A549 (cell line): ENCODE data around the gene HOXB4. TPM values are rescaled to one million over a fixed set of nuclear protein-coding genes. Genes with fewer than 3 reads are reported as not detected.

ENCODE experiments used
- ATAC-seq, 2 experiments: fragments of 200-7000 bp in 1 of 2; fragments of >200 bp in 1 of 2; cut with Nextera tagmentation in 1 of 2; cut with Tn5 transposase in 1 of 2; 3 replicates each; pipeline versions ENCODE4 v1.8.0 to v1.9.1; 2018 to 2020; ENCODE audit warnings: mild to moderate bottlenecking in 1 of 2, moderate library complexity in 1 of 2
- CTCF ChIA-PET: fragments of 300-600 bp; sonication (Branson Sonifier 250); formaldehyde crosslinking; extraction: SDS; loops from one replicate; lab custom pipeline; 2021; ENCODE audit warnings: antibody characterized with exemption, inconsistent platforms; lab: Yijun Ruan, JAX
- POLR2A ChIA-PET: fragments of 350-600 bp; formaldehyde crosslinking; extraction: SDS; loops from one replicate; lab custom pipeline; 2021; ENCODE audit warnings: antibody characterized with exemption, inconsistent platforms; lab: Yijun Ruan, JAX
- DNase-seq, 2 experiments: peaks; one replicate each; pipeline versions ENCODE4 v3.0.0 to v3.0.0-alpha.2; 2011 to 2016; ENCODE audit warnings: low read depth in 1 of 2, low spot score in 1 of 2
- FAIRE-seq: peaks from 2 replicates; lab custom pipeline; 2011; peaks lifted over from hg19 to GRCh38; lab: Jason Lieb, UNC
- H3K27ac ChIP-seq, 2 experiments: fragments of >200 bp; sonication (Bioruptor Twin); formaldehyde crosslinking; 3 replicates each; pipeline ENCODE4 v1.5.1; 2016 to 2017
- H3K4me1 ChIP-seq: fragments of >200 bp; sonication (Bioruptor Twin); formaldehyde crosslinking; 3 replicates; pipeline ENCODE4 v1.6.1; 2016
- H3K4me2 ChIP-seq: fragments of >200 bp; sonication (Bioruptor Twin); formaldehyde crosslinking; 3 replicates; pipeline ENCODE4 v1.6.1; 2016
- H3K4me3 ChIP-seq: fragments of >200 bp; sonication (Bioruptor Twin); formaldehyde crosslinking; 3 replicates; pipeline ENCODE4 v1.5.1; 2016
- H3K9me3 ChIP-seq: fragments of >200 bp; sonication (Bioruptor Twin); formaldehyde crosslinking; 3 replicates; pipeline ENCODE4 v1.6.1; 2016
- ATOH8 ChIP-seq: fragments of 250-450 bp; sonication (Bioruptor Pico); IDR thresholded peaks from 2 replicates; pipeline ENCODE4 v1.5.0; 2020; ENCODE audit warnings: low read depth, mild to moderate bottlenecking, moderate library complexity
- BHLHE40 ChIP-seq: IDR thresholded peaks from 2 replicates; pipeline ENCODE4 v1.6.1; 2012; ENCODE audit warnings: low read depth, low read length, inconsistent platforms
- CBX2 ChIP-seq: fragments of 200-600 bp; sonication (generic); IDR thresholded peaks from 2 replicates; pipeline ENCODE4 v1.6.1; 2016; ENCODE audit warnings: low read depth, mild to moderate bottlenecking, borderline replicate concordance
- CBX8 ChIP-seq: fragments of 200-600 bp; sonication (generic); IDR thresholded peaks from 2 replicates; pipeline ENCODE4 v1.6.1; 2016
- CEBPB ChIP-seq, 2 experiments: fragments of >200 bp in 1 of 2; sonication (Bioruptor Twin) in 1 of 2; formaldehyde crosslinking in 1 of 2; IDR thresholded peaks; 2 replicates each; pipeline ENCODE4 v1.6.1; 2012 to 2016
- CHD2 ChIP-seq: fragments of 150-350 bp; IDR thresholded peaks from 2 replicates; pipeline ENCODE4 v1.6.1; 2014; ENCODE audit warnings: low read length; ENCODE audit not compliant: partially characterized antibody
- CHD4 ChIP-seq: fragments of 200-600 bp; sonication (generic); IDR thresholded peaks from 2 replicates; pipeline ENCODE4 v1.6.1; 2016; ENCODE audit warnings: antibody characterized with exemption, mild to moderate bottlenecking, borderline replicate concordance
- ELK1 ChIP-seq: fragments of 150-350 bp; IDR thresholded peaks from 2 replicates; pipeline ENCODE4 v1.6.1; 2014; ENCODE audit warnings: low read depth, mild to moderate bottlenecking, low read length
- ESRRA ChIP-seq: fragments of 150-350 bp; IDR thresholded peaks from 2 replicates; pipeline ENCODE4 v1.6.1; 2014; ENCODE audit warnings: mild to moderate bottlenecking, low read length, borderline replicate concordance
- FOSL2 ChIP-seq, 2 experiments: fragments of 450-650 bp in 1 of 2; fragments of >200 bp in 1 of 2; sonication (Bioruptor Twin) in 1 of 2; formaldehyde crosslinking; IDR thresholded peaks; 2 replicates each; pipeline versions ENCODE4 v1.5.0 to v1.6.1; 2016 to 2020; ENCODE audit warnings: mild to moderate bottlenecking in 1 of 2, moderate library complexity in 1 of 2
- FOXS1 ChIP-seq: fragments of 250-450 bp; sonication (Bioruptor Pico); IDR thresholded peaks from 2 replicates; pipeline ENCODE4 v1.5.0; 2020; ENCODE audit warnings: mild to moderate bottlenecking, moderate library complexity
- GATA3 ChIP-seq: IDR thresholded peaks from 2 replicates; pipeline ENCODE4 v1.6.1; 2012; ENCODE audit warnings: borderline replicate concordance
- HDAC2 ChIP-seq: fragments of 200-600 bp; sonication (generic); IDR thresholded peaks from 2 replicates; pipeline ENCODE4 v1.6.1; 2016
- HES2 ChIP-seq: fragments of >200 bp; sonication (Bioruptor Twin); formaldehyde crosslinking; IDR thresholded peaks from 2 replicates; pipeline ENCODE4 v1.6.1; 2016
- HOXA7 ChIP-seq: fragments of 250-450 bp; sonication (Bioruptor Pico); IDR thresholded peaks from 2 replicates; pipeline ENCODE4 v1.5.0; 2020; ENCODE audit warnings: mild to moderate bottlenecking, moderate library complexity
- HOXB5 ChIP-seq: fragments of 250-450 bp; sonication (Bioruptor Pico); IDR thresholded peaks from 2 replicates; pipeline ENCODE4 v1.5.0; 2020; ENCODE audit warnings: mild to moderate bottlenecking, moderate library complexity
- JUNB ChIP-seq: fragments of >200 bp; sonication (Bioruptor Twin); formaldehyde crosslinking; IDR thresholded peaks from 2 replicates; pipeline ENCODE4 v1.6.1; 2016
- KDM5A ChIP-seq: fragments of 200-600 bp; sonication (generic); IDR thresholded peaks from 2 replicates; pipeline ENCODE4 v1.6.1; 2016; ENCODE audit warnings: antibody characterized with exemption, mild to moderate bottlenecking
- MAFK ChIP-seq: fragments of 450-650 bp; IDR thresholded peaks from 2 replicates; pipeline ENCODE4 v1.6.1; 2014; ENCODE audit not compliant: partially characterized antibody
- NFE2L2 ChIP-seq: fragments of 150-350 bp; conservative IDR thresholded peaks from 2 replicates; pipeline ENCODE4 v1.6.1; 2014; ENCODE audit warnings: low read length
- PHF8 ChIP-seq: fragments of 200-600 bp; sonication (generic); IDR thresholded peaks from 2 replicates; pipeline ENCODE4 v1.6.1; 2016; ENCODE audit warnings: low read depth, mild to moderate bottlenecking, antibody characterized with exemption, moderate library complexity, borderline replicate concordance
- RARB ChIP-seq: fragments of 250-450 bp; sonication (Bioruptor Pico); IDR thresholded peaks from 2 replicates; pipeline ENCODE4 v1.8.0; 2021; ENCODE audit warnings: mild to moderate bottlenecking, moderate library complexity
- RNF2 ChIP-seq: fragments of 200-600 bp; sonication (generic); IDR thresholded peaks from 2 replicates; pipeline ENCODE4 v1.6.1; 2016; ENCODE audit warnings: low read depth, mild to moderate bottlenecking, antibody characterized with exemption, moderate library complexity, borderline replicate concordance
- SMC3 ChIP-seq: fragments of >200 bp; sonication (Bioruptor Twin); formaldehyde crosslinking; IDR thresholded peaks from 3 replicates; pipeline ENCODE4 v1.6.1; 2018; ENCODE audit warnings: inconsistent platforms
- SREBF2 ChIP-seq: fragments of 450-650 bp; IDR thresholded peaks from 2 replicates; pipeline ENCODE4 v1.6.1; 2014; ENCODE audit warnings: mild to moderate bottlenecking, moderate library complexity
- ZSCAN20 ChIP-seq: fragments of 250-450 bp; sonication (Bioruptor Pico); IDR thresholded peaks from 2 replicates; pipeline ENCODE4 v1.8.0; 2022; ENCODE audit warnings: mild to moderate bottlenecking, moderate library complexity
- WGBS: methylation state at CpG from one replicate; pipeline ENCODE4 v1.1.6; 2017; ENCODE audit errors: missing lambda C conversion rate; 5-methylcytosine and 5-hydroxymethylcytosine counted together
- polyA plus RNA-seq, 4 experiments: library from polyadenylated mRNA; depleted of rRNA in 3 of 4; stranded (reverse); fragments of >200 nt; fragmentation: RNase III in 1 of 4; extraction: RNeasy Plus Mini Kit Qiagen cat#74134 plus additional on column Dnase treatment in 1 of 4; gene quantifications; 2 replicates in 3 of 4; 3 replicates in 1 of 4; pipeline ENCODE4 v1.2.3, GENCODE V29; 2011 to 2017
- TF ChIP-seq, protein P1 (sequence below): IDR thresholded peaks from 2 replicates; pipeline ENCODE4 v1.6.1; 2012

Gene HOXB4
- polyA plus RNA-seq, 2 of the 4 experiments (the other 2 are of a cell fraction): 0.30 to 0.74 TPM

DNA sequence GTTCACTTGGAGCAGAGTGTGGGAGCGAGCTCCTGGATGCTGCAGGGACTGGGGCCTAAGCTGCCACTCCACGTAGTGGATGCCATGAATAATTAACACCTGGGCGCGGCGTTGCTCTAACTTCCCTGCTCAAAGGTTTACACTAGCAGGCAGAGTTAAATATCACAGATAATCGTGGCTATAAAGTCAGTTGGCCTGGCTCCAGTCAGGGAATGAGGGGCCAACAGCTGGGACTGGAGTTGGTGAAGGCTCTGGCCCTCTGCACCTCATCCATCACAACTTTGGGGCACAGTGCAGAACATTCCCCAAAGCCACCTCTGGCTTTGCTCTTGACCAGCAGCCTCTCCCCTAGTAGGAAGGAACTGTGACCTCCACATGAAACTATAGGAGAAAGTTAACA, 10.9 kb downstream of the HOXB4 start:
- FAIRE-seq (no peak), ATAC-seq (no peak), DNase-seq (no peak)
- POLR2A ChIA-PET: no interaction called here
- 50% methylated on average over 6 of the region's 6 CpGs for WGBS
- Histone ChIP-seq H3K9me3 (no peaks in the 10 kb centered on the region), H3K4me1 (peaks cover 7% of the 10 kb centered on the region; the same call in 1 of the 3 replicates), H3K4me2 (no peak overlapping the region), H3K4me3 (no peak overlapping the region), H3K27ac (no peak overlapping the region)
- CTCF ChIA-PET: interaction anchor here (0.6 to 2.6 kb wide), 9 partner anchors 9 to 486 kb away, joined by 3 to 12 read pairs (median 3); partner anchors contain the start of gene HOXB5
- TF ChIP-seq RARB (CRISPR knock-in tag) (no peak), CEBPB (IDR thresholded peaks at IDR 0.05) (no peak), PHF8 (no peak), JUNB (no peak), CBX8 (no peak), KDM5A (no peak), BHLHE40 (no peak), MAFK (no peak), HES2 (no peak), ZSCAN20 (CRISPR knock-in tag) (no peak)
- TF ChIP-seq, protein P1, sequence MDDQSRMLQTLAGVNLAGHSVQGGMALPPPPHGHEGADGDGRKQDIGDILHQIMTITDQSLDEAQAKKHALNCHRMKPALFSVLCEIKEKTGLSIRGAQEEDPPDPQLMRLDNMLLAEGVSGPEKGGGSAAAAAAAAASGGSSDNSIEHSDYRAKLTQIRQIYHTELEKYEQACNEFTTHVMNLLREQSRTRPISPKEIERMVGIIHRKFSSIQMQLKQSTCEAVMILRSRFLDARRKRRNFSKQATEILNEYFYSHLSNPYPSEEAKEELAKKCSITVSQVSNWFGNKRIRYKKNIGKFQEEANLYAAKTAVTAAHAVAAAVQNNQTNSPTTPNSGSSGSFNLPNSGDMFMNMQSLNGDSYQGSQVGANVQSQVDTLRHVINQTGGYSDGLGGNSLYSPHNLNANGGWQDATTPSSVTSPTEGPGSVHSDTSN: no peak

GRCh38 chr17:48566717-48567116, 11.4 kb downstream of the HOXB4 start:
- ChIA-PET POLR2A (no interaction called here), CTCF (interaction anchor here (1.1 to 2.6 kb wide), 6 partner anchors 9 to 307 kb away, joined by 3 to 12 read pairs (median 4); no protein-coding TSS in a partner anchor)
- TF ChIP-seq RARB (CRISPR knock-in tag) (no peak), KDM5A (no peak), HDAC2 (no peak), ESRRA (no peak), HOXB5 (CRISPR knock-in tag) (no peak), CHD2 (no peak), SMC3 (no peak), FOSL2 (IDR thresholded peaks at IDR 0.05) (no peak), FOSL2 (CRISPR knock-in tag; IDR thresholded peaks at IDR 0.05) (no peak), ELK1 (no peak), GATA3 (no peak), HOXA7 (CRISPR knock-in tag) (no peak), CBX8 (no peak), CHD4 (no peak), ATOH8 (CRISPR knock-in tag) (no peak), FOXS1 (CRISPR knock-in tag) (no peak), NFE2L2 (no peak), CBX2 (no peak), CEBPB (IDR thresholded peaks at IDR 0.05) (no peak), RNF2 (no peak), SREBF2 (no peak)
- no peak for FAIRE-seq
- no peak for ATAC-seq
- no peak for DNase-seq
- H3K4me3 ChIP-seq: no peak overlapping the region
- WGBS: 50% methylated on average over 2 of the region's 2 CpGs
- H3K9me3 ChIP-seq: no peaks in the 10 kb centered on the region
- peak overlapping the region in 1 of 2 experiments; percentile 6; a peak in 1 of 6 replicates for H3K27ac ChIP-seq
- H3K4me1 ChIP-seq: peaks cover 7% of the 10 kb centered on the region; the same call in 1 of the 3 replicates
- no peak overlapping the region for H3K4me2 ChIP-seq
